Measurements from ENCODE around the gene CD52.

Gene CD52

GRCh38 chr1:26335774-26336476 is 18.2 kb downstream of the CD52 start:
- peak; percentile 22 for DNase-seq

DNA sequence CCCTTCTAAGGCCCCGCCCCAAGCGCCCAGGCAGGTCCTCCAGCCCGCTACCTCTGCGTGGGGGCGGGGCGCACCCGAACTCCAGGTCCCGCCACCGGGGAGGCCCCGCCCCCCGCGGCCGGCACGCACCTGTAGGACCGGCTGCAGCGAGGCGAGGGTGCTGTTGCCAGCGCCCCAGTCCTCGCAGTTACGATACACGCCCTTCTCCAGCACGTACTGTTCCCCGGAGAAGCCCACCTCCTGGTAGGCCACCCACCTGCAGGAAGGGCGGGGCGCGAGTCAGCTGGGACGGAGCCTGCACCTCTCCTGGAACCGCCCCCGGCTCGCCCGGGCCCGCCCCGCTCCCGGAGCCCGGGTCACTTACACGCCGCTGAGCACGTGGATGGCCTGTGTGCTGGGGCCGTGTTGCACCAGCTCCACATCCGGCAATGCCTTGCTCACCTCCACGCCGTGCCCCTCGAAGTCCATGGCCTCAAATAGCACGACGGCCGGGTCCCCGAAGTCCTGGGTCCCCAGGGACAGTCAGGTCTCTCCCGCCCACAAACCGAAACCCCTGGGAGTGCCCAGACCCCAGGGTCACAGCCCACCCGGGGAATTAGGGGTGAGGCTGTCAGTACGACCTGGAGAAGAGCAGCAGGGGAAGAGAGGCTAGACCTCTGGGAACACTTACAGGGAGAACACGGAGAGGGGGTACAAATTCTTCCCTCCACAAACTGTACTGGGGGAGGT is 18.9 kb downstream of the CD52 start:
- peak; percentile 87 for DNase-seq

DNA sequence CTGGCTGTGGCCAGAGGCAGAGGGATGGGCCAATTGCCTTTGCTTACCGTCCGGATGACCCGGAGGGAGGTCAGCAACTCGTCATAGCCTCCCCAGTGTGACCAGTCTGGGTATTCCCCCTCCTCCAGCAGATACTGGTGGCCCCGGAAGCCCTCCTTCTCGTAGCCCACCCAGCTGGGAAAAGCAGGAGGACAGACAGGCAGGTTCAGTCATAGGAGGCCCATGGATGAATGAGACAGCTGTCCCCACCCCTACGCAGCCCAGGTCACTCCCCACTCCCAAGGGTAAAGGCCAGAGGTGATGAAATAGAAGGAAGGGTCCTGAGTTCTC is 19.4 kb downstream of the CD52 start:
- DNase-seq: no peak

GRCh38 chr1:26337625-26338024 is 19.9 kb downstream of the CD52 start:
- DNase-seq: no peak

DNA sequence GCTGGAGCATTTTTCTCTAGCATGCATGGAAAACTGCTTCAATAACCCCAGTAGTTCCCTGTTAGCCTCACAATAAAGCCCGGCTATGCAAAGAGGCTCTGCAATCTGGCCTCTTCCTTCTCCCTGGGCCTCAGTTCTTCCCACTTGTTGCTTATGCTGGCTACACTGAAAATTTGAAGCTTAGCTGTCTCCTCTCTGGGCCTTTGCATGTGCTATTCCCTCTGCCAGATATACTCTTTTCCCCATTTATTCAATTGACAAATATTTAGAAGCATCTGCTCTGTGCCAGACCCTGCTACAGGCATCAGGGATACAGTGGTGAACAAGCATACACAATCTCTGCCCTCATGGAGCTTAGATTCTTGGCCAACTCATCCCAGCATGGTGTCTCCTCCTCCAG is 20.9 kb downstream of the CD52 start:
- DNase-seq: peak; percentile 46

DNA sequence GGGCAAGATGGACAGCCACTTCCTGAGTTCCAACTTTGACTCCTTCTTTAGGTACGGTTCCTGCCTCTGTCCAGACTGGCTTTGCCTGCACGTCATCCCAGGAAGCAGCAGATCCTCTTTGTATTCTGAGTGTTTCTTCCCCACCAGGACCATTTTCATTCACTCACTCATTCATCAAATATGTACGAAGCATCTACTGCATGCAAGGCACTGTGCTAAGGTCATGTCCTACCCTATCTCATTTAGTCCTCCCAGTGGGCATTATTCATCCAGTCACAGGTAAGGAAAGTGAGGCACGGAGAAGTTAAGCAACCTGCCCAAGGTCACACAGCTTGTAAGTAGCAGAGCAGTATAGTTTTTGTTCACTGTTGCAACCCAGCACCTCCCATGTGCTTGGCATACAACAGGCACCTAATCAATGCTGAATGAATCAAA is 22.3 kb downstream of the CD52 start:
- DNase-seq: no peak

- DNase-seq: no peak
Measured at GRCh38 chr1:26344147-26344920, 26.6 kb downstream of the CD52 start.

GRCh38 chr1:26345718-26346117 is 28.0 kb downstream of the CD52 start:
- no peak for DNase-seq

GRCh38 chr1:26346274-26347033 is 28.7 kb downstream of the CD52 start:
- no peak for DNase-seq

DNA sequence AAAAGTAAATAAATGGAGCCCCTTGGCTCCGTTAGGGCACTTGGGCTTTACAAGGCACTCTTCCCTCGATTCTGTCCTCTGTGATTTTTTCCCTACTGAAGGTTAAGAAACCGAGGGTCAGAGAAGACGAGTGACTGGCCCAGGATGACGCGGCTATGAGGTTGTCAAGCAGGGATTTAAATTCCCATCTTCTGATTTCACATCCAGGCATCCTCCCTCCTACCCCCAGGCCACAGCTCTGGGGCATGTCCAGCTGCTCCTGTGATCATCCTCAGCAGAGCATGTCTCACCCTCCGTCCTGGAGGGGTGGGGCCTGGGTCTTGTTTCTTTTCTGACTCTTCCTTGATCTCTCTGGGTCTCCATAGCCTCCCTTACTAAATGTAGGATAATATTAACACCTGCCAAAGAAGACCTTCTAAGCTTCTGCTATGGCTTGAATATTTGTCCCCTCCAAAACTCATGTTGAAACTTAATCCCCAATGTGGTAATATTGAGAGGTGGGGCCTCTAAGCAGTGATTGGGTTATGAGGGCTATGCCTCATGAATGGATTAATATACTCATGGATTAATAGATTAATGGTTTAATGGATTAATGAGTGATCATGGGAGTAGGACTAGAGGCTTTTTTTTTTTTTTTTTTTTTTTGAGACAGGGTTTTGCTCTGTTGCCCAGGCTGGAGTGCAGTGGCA is 31.6 kb downstream of the CD52 start:
- no peak for DNase-seq

GRCh38 chr1:26349877-26350244 is 32.1 kb downstream of the CD52 start:
- DNase-seq: no peak

GRCh38 chr1:26350343-26350700 is 32.6 kb downstream of the CD52 start:
- no peak for DNase-seq

DNA sequence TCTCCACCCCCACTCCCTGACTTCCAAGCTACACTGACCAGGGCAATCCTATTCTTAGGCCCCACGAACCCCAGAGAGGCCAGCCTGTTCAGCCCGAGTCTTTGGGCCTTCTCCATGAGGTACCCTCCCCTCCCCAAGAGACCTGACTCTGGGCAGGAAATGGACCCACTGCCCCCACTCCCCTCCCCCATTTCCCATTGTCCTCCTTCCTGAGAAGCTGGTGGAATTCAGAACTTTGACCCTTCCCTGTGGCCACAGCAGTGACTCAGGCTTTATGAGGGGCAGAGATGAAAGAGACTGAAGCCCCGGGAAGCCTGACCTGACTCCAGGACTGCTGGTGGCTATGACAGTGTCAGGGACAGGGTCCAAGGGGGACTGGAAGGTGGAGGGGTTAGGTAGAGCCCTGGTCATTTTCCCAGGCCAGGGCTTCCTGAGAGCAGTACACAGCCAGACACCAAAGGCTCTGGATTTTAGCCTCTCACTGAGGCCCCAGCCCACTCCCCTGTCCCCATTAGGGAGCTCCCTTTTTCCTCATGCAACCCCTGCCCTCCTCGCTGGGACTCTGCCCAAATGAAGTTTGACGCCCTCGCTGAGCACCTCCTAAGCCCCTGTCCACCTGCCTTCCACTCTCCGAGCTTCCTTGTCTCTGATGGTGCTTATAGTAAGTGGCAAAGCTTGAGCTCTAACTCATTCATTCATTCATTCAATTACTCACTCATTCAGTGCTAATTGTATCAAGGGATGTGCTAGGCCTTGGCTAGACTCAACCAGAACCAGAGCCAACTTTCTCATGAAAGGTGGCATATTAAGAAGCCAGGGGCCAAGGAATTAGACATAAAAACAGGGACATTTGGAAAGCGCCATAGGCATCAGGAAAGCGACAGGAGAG is 33.2 kb downstream of the CD52 start:
- DNase-seq: no peak

DNA sequence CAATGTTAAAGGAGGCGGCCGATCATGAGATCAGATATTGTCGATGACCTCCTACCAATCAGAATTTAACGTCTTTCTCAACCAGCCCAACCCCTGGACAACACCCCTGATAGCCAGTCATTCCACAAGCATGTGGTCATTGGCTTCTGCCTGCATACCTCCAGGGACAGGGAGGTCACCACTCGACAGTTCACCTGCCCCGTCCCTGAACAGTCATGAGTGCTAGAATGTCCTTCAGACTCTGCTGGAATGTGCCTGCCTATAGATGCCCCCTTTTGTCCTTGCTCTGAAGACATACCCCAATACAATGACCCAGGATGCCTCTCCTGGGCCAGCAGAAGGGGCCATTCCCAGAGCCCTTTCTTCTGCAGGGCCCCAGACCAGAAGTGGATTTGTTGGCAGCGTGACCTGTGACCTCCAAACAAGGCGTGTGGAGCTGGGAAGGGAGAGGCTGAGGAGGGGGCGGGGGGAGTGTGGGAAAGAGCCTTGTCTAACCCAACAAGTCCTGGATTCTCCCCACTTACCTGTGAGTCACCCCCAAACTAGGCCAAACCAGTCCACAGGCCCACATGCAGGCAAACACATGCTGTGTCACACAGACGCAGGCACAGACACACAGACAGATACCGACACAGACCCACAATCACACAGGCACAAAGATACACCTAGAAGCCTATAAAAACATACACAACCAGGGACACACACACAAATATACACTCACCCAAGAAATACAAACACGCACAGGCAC is 34.0 kb downstream of the CD52 start:
- DNase-seq: no peak

GRCh38 chr1:26352338-26352679 is 34.6 kb downstream of the CD52 start:
- DNase-seq: no peak

DNA sequence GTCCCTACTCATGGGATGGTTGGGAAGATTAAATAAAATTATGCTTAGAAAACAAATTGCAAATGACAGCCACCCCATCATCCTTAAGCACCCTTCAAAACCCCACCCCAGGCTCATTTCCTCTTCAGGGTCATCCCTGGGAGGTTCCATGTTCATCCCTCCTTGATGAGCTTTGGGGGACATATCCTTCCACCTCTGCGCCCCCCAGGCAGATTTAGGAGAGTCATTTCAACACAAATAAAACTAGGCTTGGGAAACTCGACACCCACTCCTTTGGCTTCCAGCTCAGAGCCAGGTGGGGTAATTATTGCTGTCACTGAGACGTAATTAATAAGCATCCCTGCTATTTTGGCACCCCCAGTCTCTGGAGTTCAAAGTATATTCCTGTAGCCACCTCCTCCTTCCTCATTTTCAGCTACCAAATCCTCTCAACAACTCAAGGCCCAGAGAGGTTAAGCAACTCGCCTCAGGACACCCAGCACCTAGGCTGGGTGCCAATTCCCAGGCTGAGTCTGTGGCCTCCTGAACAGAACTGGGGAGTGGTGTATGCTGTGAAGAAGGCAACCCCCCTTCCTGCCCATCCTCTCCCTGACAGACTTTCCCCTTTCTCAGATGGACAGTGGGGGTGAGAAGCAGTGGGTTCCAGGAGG is 35.6 kb downstream of the CD52 start:
- DNase-seq: peak; percentile 86

DNA sequence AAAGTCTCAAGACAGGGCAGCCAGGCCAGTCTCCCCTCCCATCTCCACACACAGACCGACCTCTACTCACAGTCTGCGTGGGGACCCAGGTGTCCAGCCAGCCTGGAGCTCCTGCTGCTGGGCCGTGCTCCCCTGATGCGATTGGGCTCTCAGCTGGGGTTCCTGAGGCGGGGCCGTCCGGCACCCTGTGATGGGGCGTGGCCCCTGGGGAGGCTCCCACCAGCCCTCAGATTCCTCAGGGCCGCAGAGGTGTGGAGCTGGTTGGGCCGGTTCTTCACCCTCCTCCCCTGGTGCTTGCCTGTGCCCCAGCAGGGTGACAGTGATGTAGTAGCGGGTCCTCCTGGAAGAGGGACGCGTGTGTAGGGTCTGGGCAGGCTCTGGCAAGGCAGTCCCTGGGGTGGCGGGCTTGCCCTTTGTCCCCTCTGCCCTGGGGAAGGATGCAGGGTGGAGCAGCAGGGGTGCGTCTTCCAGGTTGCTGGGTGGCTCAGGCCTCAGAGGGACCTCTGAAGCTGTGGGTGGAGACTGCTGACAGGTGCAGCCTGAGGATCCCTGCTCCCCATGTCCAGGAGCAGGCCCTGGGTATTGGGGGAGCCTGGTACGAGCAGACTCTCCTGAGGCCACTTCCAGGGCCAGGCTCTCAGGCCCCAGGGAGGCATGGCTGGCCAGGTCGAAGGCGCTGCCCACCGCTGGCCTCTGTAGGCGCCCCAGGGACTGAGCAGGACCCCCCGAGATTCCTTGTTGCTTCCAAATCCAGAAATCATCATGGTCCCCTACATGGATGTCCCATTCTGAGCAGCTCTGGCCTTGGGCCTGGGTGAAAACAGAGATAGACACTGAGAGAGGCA is 36.4 kb downstream of the CD52 start, which contains the start of gene CRYBG2:
Gene CRYBG2 (minus strand): TSS at position 155 of the 845 bp plus-strand sequence. CDS start 7,473 bp downstream, outside the sequence.
- no peak for DNase-seq

DNA sequence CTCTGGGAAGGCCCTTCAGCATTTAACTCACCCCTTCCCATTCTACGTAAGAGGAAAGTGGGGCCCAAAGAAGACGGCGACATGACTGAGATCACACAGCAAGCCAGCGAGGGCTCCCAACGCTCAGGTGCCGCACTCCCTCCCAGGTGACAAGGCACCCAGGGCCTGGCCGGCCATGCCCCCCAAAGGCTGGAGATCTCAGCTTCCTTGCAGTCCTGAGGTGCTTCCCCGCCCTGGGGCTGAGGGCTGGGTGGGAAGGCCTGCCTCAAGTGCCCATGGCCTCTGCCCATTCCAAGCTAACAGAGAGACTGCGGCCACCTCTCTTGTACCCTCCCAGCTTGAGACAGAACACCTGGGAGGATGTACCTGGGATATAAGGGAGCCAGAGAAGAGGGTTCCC is 37.2 kb downstream of the CD52 start:
- DNase-seq: no peak

- no peak for DNase-seq
Measured at GRCh38 chr1:26356106-26356505, 38.3 kb downstream of the CD52 start.
